Measurements from ENCODE around the gene OR2T34. TPM values are rescaled to one million over a fixed set of nuclear protein-coding genes. Genes with fewer than 3 reads are reported as not detected.

Gene OR2T34
- total RNA-seq, 1 experiment from 2014 or later, result not detected

DNA sequence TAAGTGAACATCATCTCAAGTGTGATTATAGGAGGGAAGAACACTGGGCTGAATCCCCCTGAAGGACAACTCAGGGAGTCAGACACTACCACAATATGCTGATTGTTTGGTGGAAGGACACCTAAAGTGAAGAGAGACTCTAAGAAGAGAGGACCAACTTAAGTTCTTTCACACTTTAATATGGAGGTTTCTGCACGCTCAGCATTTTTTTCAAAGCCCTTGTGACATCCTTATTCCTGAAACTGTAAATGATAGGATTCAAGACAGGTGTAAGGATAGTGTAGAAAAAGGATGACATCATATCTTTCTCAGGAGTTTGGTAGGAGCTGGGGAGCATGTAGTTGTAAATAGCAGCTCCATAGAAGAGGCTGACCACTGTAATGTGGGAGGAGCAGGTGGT, 18.1 kb upstream of the OR2T34 start:
- Mint-ChIP-seq H3K4me3 (ENCODE audit: unreplicated experiment) (no peak overlapping the region), H3K27me3 (ENCODE audit: insufficient read depth, unreplicated experiment) (no peaks in the 10 kb centered on the region), H3K9me3 (ENCODE audit: unreplicated experiment) (no peaks in the 10 kb centered on the region), H3K27ac (ENCODE audit: unreplicated experiment) (no peak overlapping the region), H3K4me1 (ENCODE audit: low read depth, unreplicated experiment) (no peaks in the 10 kb centered on the region), H3K36me3 (ENCODE audit: insufficient read depth, unreplicated experiment) (no peaks in the 10 kb centered on the region)
- no peaks in the 10 kb centered on the region for H3K9me3 ChIP-seq
- no TSS peak for BruUV-seq (replicated peaks)
- no peaks in the 10 kb centered on the region for H3K4me1 ChIP-seq
- TF ChIP-seq, protein P1, sequence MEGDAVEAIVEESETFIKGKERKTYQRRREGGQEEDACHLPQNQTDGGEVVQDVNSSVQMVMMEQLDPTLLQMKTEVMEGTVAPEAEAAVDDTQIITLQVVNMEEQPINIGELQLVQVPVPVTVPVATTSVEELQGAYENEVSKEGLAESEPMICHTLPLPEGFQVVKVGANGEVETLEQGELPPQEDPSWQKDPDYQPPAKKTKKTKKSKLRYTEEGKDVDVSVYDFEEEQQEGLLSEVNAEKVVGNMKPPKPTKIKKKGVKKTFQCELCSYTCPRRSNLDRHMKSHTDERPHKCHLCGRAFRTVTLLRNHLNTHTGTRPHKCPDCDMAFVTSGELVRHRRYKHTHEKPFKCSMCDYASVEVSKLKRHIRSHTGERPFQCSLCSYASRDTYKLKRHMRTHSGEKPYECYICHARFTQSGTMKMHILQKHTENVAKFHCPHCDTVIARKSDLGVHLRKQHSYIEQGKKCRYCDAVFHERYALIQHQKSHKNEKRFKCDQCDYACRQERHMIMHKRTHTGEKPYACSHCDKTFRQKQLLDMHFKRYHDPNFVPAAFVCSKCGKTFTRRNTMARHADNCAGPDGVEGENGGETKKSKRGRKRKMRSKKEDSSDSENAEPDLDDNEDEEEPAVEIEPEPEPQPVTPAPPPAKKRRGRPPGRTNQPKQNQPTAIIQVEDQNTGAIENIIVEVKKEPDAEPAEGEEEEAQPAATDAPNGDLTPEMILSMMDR (IDR thresholded peaks at IDR 0.05; ENCODE audit: insufficient read depth in 1 of 2, low read depth in 1 of 2, low read length in 1 of 2, severe bottlenecking in 1 of 2, unreplicated experiment in 1 of 2), result no peak
- no peak for DNase-seq
- no peaks in the 10 kb centered on the region for H3K27me3 ChIP-seq (replicated peaks; ENCODE audit: control insufficient read depth, insufficient read depth, low read length)
- ChIA-PET CTCF (no interaction called here), POLR2A (no interaction called here)
- H3K4me3 ChIP-seq (ENCODE audit: low read depth, low read length), result no peak overlapping the region
- intact Hi-C loops (cut with micrococcal nuclease; ENCODE audit: unreplicated experiment), result no loop called here
- H3K36me3 ChIP-seq (ENCODE audit: control insufficient read depth, insufficient read depth, low read length), result no peaks in the 10 kb centered on the region

DNA sequence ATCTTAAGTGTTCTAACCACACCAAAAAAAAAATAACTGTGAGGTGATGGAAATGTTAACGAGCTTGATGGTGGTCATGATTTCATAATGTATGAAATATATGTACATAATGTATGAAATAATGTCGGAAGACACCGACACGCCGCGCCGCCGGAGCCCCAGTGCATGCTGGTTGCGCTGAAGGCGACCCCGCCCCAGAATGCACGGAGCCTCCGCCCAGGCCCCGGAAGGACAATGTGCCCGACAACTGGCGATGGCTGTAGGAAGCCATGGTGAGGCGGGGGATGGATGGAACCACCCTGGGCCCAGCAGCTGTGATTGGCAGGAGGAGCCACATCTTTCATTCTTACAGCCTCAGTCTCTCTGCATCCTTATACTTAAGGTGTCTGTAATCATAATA, 15.5 kb upstream of the OR2T34 start:
- Mint-ChIP-seq H3K27me3 (ENCODE audit: insufficient read depth, unreplicated experiment) (peaks cover 2% of the 10 kb centered on the region), H3K4me1 (ENCODE audit: low read depth, unreplicated experiment) (no peaks in the 10 kb centered on the region), H3K4me3 (ENCODE audit: unreplicated experiment) (no peak overlapping the region), H3K9me3 (ENCODE audit: unreplicated experiment) (no peaks in the 10 kb centered on the region), H3K36me3 (ENCODE audit: insufficient read depth, unreplicated experiment) (no peaks in the 10 kb centered on the region), H3K27ac (ENCODE audit: unreplicated experiment) (no peak overlapping the region)
- intact Hi-C loops (cut with micrococcal nuclease; ENCODE audit: unreplicated experiment), result no loop called here
- no TSS peak for BruUV-seq (replicated peaks)
- Histone ChIP-seq H3K4me1 (no peaks in the 10 kb centered on the region), H3K27me3 (replicated peaks; ENCODE audit: control insufficient read depth, insufficient read depth, low read length) (no peaks in the 10 kb centered on the region), H3K9me3 (no peaks in the 10 kb centered on the region), H3K4me3 (ENCODE audit: low read depth, low read length) (no peak overlapping the region), H3K36me3 (ENCODE audit: control insufficient read depth, insufficient read depth, low read length) (no peaks in the 10 kb centered on the region)
- ChIA-PET CTCF (no interaction called here), POLR2A (no interaction called here)
- TF ChIP-seq, protein P1 (IDR thresholded peaks at IDR 0.05; ENCODE audit: insufficient read depth in 1 of 2, low read depth in 1 of 2, low read length in 1 of 2, severe bottlenecking in 1 of 2, unreplicated experiment in 1 of 2), result no peak
- DNase-seq, result no peak

DNA sequence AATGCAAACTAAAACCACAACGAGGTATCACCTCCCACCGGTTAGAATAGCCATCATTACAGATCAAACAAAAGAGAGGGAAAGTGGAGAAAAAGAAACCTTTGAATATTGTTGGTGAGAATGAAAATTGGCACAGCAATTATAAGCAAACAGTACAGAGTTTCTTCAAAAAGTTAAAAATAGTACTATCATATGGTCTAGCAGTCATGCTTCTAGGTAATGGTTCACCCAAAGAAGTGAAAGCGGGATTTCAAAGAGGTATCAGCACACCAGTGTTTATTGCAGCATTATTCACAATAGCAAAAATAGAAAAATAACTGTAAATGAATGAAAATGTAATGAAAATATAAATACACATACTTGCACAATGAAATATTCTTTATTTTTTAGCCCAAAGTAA, 14.8 kb upstream of the OR2T34 start:
- Mint-ChIP-seq H3K36me3 (ENCODE audit: insufficient read depth, unreplicated experiment) (no peaks in the 10 kb centered on the region), H3K4me3 (ENCODE audit: unreplicated experiment) (no peak overlapping the region), H3K27ac (ENCODE audit: unreplicated experiment) (no peak overlapping the region), H3K9me3 (ENCODE audit: unreplicated experiment) (no peaks in the 10 kb centered on the region), H3K27me3 (ENCODE audit: insufficient read depth, unreplicated experiment) (peaks cover 2% of the 10 kb centered on the region), H3K4me1 (ENCODE audit: low read depth, unreplicated experiment) (no peaks in the 10 kb centered on the region)
- TF ChIP-seq, protein P1 (IDR thresholded peaks at IDR 0.05; ENCODE audit: insufficient read depth in 1 of 2, low read depth in 1 of 2, low read length in 1 of 2, severe bottlenecking in 1 of 2, unreplicated experiment in 1 of 2), result no peak
- Histone ChIP-seq H3K9me3 (no peaks in the 10 kb centered on the region), H3K4me3 (ENCODE audit: low read depth, low read length) (no peak overlapping the region), H3K27me3 (replicated peaks; ENCODE audit: control insufficient read depth, insufficient read depth, low read length) (no peaks in the 10 kb centered on the region), H3K36me3 (ENCODE audit: control insufficient read depth, insufficient read depth, low read length) (no peaks in the 10 kb centered on the region), H3K4me1 (no peaks in the 10 kb centered on the region)
- no peak for DNase-seq
- CTCF ChIA-PET, result no interaction called here
- POLR2A ChIA-PET, result no interaction called here
- BruUV-seq (replicated peaks), result no TSS peak
- intact Hi-C loops (cut with micrococcal nuclease; ENCODE audit: unreplicated experiment), result no loop called here

Measured in Caco-2 (cell line).